ENCODE measurements around the gene TRMO. TPM values are rescaled to one million over a fixed set of nuclear protein-coding genes. Genes with fewer than 3 reads are reported as not detected.

TRMO gene
- total and polyA plus RNA-seq, 2 experiments from 2014 or later, result 5.0 to 6.4 TPM

DNA sequence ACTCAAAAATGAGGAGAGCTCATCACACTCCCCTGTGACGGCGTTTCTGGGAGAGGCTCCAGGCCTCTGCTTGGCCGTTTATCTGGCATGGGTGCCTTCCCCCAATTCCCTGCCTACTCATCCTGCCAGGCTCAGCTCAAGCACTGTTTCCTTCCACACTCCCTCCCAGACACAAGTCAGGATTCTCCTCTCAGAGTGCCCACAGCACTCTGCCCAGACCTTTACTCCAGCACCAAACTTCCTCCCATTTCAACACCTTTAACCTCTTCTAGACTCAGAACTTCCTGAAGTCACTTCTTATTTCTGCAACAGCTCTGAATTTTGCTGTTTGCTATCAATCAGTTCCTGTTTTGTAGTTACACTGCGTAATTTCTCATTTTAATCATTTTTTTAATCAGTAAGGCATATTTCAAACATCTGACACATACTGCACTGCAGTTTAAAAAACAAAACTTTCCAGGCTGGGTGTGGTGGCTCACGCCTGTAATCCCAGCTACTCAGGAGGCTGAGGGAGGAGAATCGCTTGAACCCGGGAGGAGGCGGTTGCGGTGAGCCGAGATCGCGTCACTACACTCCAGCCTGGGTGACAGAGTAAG is 16.0 kb downstream of the TRMO start:
- H3K4me3 ChIP-seq, result no peak overlapping the region
- no peak for DNase-seq (ENCODE audit: low spot score)
- H3K9me3 Mint-ChIP-seq, result no peaks in the 10 kb centered on the region
- no peak overlapping the region for H3K4me3 Mint-ChIP-seq
- no peaks in the 10 kb centered on the region for H3K27me3 Mint-ChIP-seq (ENCODE audit: insufficient read depth, low read depth, poor library complexity)
- no peaks in the 10 kb centered on the region for H3K79me2 ChIP-seq (replicated peaks; ENCODE audit: insufficient read depth)
- no peak for TF ChIP-seq CREB1 (CRISPR knock-in tag; IDR thresholded peaks at IDR 0.05; ENCODE audit: low read depth)
- TF ChIP-seq NANOG (IDR thresholded peaks at IDR 0.05; ENCODE audit: borderline replicate concordance), result no peak
- no peak for TF ChIP-seq POLR2AphosphoS5 (IDR thresholded peaks at IDR 0.05; ENCODE audit: low read depth)
- no peak for TF ChIP-seq EZH2phosphoT487 (IDR thresholded peaks at IDR 0.05; ENCODE audit: unreplicated experiment)
- TF ChIP-seq, protein P1, sequence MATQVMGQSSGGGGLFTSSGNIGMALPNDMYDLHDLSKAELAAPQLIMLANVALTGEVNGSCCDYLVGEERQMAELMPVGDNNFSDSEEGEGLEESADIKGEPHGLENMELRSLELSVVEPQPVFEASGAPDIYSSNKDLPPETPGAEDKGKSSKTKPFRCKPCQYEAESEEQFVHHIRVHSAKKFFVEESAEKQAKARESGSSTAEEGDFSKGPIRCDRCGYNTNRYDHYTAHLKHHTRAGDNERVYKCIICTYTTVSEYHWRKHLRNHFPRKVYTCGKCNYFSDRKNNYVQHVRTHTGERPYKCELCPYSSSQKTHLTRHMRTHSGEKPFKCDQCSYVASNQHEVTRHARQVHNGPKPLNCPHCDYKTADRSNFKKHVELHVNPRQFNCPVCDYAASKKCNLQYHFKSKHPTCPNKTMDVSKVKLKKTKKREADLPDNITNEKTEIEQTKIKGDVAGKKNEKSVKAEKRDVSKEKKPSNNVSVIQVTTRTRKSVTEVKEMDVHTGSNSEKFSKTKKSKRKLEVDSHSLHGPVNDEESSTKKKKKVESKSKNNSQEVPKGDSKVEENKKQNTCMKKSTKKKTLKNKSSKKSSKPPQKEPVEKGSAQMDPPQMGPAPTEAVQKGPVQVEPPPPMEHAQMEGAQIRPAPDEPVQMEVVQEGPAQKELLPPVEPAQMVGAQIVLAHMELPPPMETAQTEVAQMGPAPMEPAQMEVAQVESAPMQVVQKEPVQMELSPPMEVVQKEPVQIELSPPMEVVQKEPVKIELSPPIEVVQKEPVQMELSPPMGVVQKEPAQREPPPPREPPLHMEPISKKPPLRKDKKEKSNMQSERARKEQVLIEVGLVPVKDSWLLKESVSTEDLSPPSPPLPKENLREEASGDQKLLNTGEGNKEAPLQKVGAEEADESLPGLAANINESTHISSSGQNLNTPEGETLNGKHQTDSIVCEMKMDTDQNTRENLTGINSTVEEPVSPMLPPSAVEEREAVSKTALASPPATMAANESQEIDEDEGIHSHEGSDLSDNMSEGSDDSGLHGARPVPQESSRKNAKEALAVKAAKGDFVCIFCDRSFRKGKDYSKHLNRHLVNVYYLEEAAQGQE (IDR thresholded peaks at IDR 0.05; ENCODE audit: unreplicated experiment), result no peak
- no peak for TF ChIP-seq ZNF331 (CRISPR knock-in tag; IDR thresholded peaks at IDR 0.05; ENCODE audit: low read depth)
- TF ChIP-seq STAT1 (IDR thresholded peaks at IDR 0.05; ENCODE audit: unreplicated experiment), result no peak
- no peak for TF ChIP-seq JUNB (IDR thresholded peaks at IDR 0.05; ENCODE audit: unreplicated experiment)
- no peak for TF ChIP-seq EZH2 (IDR thresholded peaks at IDR 0.05; ENCODE audit: low read depth, unreplicated experiment)
- TF ChIP-seq ETS1 (IDR thresholded peaks at IDR 0.05), result no peak
- TF ChIP-seq ZNF114 (CRISPR knock-in tag; IDR thresholded peaks at IDR 0.05), result no peak
- no peak for TF ChIP-seq ZNF462 (CRISPR knock-in tag; IDR thresholded peaks at IDR 0.05)
- no peak for TF ChIP-seq CTCF (conservative IDR thresholded peaks at IDR 0.05; ENCODE audit: low read depth in 2 of 2)
- H3F3A ChIP-seq (replicated peaks; ENCODE audit: low read depth), result no peaks in the 10 kb centered on the region
- H3K36me3 ChIP-seq (ENCODE audit: insufficient read depth), result no peaks in the 10 kb centered on the region; the same call in 1 of the 2 replicates
- H3K4me2 ChIP-seq, result no peak overlapping the region
- H3K4me1 Mint-ChIP-seq, result no peaks in the 10 kb centered on the region
- H3K4me1 ChIP-seq (ENCODE audit: insufficient read depth), result no peaks in the 10 kb centered on the region
- H2AFZ ChIP-seq, result no peak overlapping the region
- no peaks in the 10 kb centered on the region for H3K9me2 ChIP-seq (ENCODE audit: insufficient read depth)
- no peak overlapping the region for H3K27ac Mint-ChIP-seq
- H3K36me3 Mint-ChIP-seq (ENCODE audit: low read depth), result peaks cover 6% of the 10 kb centered on the region; the same call in 2 of the 3 replicates
- no peaks in the 10 kb centered on the region; the same call in 1 of the 2 replicates for H4K20me1 ChIP-seq (replicated peaks; ENCODE audit: insufficient read depth)
- H3K27me3 ChIP-seq (ENCODE audit: insufficient read depth), result no peaks in the 10 kb centered on the region
- no peak for ATAC-seq
- H3K27ac ChIP-seq (ENCODE audit: low read depth), result no peak overlapping the region

Data from GM23338 (cell line).